ENCODE data around the gene NF2.

NF2 gene

GRCh38 chr22:29615705-29616327 is 12.4 kb downstream of the NF2 start:
- Histone ChIP-seq H2BK15ac (ENCODE audit: low read depth, poor library complexity, severe bottlenecking) (no peak overlapping the region), H2BK12ac (ENCODE audit: low read length in 2 of 2) (no peak overlapping the region)
- 100% methylated on average over 1 of the region's 4 CpGs for WGBS

DNA sequence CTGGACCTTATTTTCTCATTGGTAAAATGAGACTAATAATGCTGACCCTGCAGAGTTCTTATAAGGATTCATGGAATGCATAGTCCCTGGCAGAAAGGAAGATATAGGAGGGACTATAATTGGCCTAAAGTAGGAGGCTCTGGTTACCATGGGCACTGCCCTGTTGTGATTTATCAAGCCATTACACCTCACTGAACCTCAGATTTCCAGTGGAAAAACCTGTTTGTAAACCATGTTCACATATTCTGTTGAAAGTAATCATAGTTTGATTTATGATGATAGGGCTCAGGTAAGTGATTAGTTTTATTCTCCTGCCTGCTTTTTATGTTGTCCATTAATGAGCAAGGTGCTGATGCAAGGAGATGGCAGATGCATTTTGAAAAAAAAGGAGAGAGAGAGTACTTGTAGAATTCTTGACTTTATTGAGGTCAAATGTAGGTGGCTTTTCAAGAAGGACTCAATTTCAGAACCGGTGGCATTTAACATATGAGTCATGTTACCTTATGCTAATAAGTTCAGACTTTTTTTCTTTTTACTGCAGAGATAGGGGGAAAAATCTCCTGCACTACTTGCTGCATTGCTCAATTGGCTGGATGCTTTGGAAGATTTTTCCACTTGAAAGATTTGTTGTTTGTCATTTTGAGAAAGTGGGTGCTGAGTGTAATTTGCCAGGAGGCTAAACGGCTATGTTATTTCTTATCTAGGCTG is 14.6 kb downstream of the NF2 start:
- Histone ChIP-seq H4K91ac (ENCODE audit: low read length) (no peak overlapping the region), H3K4me3 (ENCODE audit: insufficient read depth in 1 of 2, low read depth in 1 of 2, low read length in 2 of 2) (no peak overlapping the region), H3K14ac (ENCODE audit: low read length in 2 of 2) (no peak overlapping the region), H3K9me3 (ENCODE audit: control insufficient read depth, low read length) (no peaks in the 10 kb centered on the region), H3K27me3 (ENCODE audit: control insufficient read depth in 1 of 2, insufficient read depth in 1 of 2, low read length in 2 of 2) (no peaks in the 10 kb centered on the region), H2BK5ac (ENCODE audit: low read depth, low read length, poor library complexity, severe bottlenecking) (no peak overlapping the region), H2BK15ac (ENCODE audit: low read depth, poor library complexity, severe bottlenecking) (no peak overlapping the region), H3K4me2 (ENCODE audit: low read length, poor library complexity, severe bottlenecking) (no peak overlapping the region), H2BK12ac (ENCODE audit: low read length in 2 of 2) (no peak overlapping the region), H3K23ac (ENCODE audit: low read length in 2 of 2) (no peak overlapping the region), H4K8ac (ENCODE audit: low read length) (no peak overlapping the region), H3K4me1 (ENCODE audit: control insufficient read depth, insufficient read depth, low read depth, low read length) (peaks cover 20% of the 10 kb centered on the region), H3K9ac (ENCODE audit: low read length) (no peak overlapping the region), H3K4ac (ENCODE audit: low read depth in 1 of 2, low read length in 2 of 2) (no peak overlapping the region), H2AK5ac (ENCODE audit: low read length, severe bottlenecking) (peak overlapping the region; percentile 75), H3K18ac (ENCODE audit: low read depth in 1 of 2, low read length in 2 of 2) (no peak overlapping the region), H2BK120ac (ENCODE audit: low read depth, low read length) (no peak overlapping the region), H3K27ac (ENCODE audit: low read length, poor library complexity, severe bottlenecking) (peak overlapping the region; percentile 91), H3K79me1 (replicated peaks; ENCODE audit: low read length, poor library complexity, severe bottlenecking) (no peaks in the 10 kb centered on the region), H2AFZ (ENCODE audit: low read depth, low read length) (no peak overlapping the region), H3K36me3 (ENCODE audit: control insufficient read depth in 1 of 2, insufficient read depth in 2 of 2, low read depth in 1 of 2, low read length in 2 of 2) (peaks cover 0 to 12% of the 10 kb centered on the region in 2 experiments)
- peak; percentile 54 for DNase-seq
- WGBS, result no CpG with 5 or more reads among the region's 2 CpGs

More at GRCh38 chr22:29615705-29616327, 12.4 kb downstream of the NF2 start:
- Histone ChIP-seq H3K4me2 (ENCODE audit: low read length, poor library complexity, severe bottlenecking) (no peak overlapping the region), H2BK5ac (ENCODE audit: low read depth, low read length, poor library complexity, severe bottlenecking) (no peak overlapping the region), H3K9ac (ENCODE audit: low read length) (no peak overlapping the region), H3K23ac (ENCODE audit: low read length in 2 of 2) (no peak overlapping the region), H3K14ac (ENCODE audit: low read length in 2 of 2) (no peak overlapping the region), H2AFZ (ENCODE audit: low read depth, low read length) (no peak overlapping the region), H4K91ac (ENCODE audit: low read length) (no peak overlapping the region), H3K9me3 (ENCODE audit: control insufficient read depth, low read length) (peaks cover 4% of the 10 kb centered on the region), H3K27ac (ENCODE audit: low read length, poor library complexity, severe bottlenecking) (no peak overlapping the region), H2AK5ac (ENCODE audit: low read length, severe bottlenecking) (peak overlapping the region; percentile 84), H2BK120ac (ENCODE audit: low read depth, low read length) (no peak overlapping the region), H3K4ac (ENCODE audit: low read depth in 1 of 2, low read length in 2 of 2) (no peak overlapping the region), H3K18ac (ENCODE audit: low read depth in 1 of 2, low read length in 2 of 2) (no peak overlapping the region), H4K8ac (ENCODE audit: low read length) (no peak overlapping the region), H3K36me3 (ENCODE audit: control insufficient read depth in 1 of 2, insufficient read depth in 2 of 2, low read depth in 1 of 2, low read length in 2 of 2) (peaks cover 0 to 12% of the 10 kb centered on the region in 2 experiments), H3K4me3 (ENCODE audit: insufficient read depth in 1 of 2, low read depth in 1 of 2, low read length in 2 of 2) (no peak overlapping the region), H3K4me1 (ENCODE audit: control insufficient read depth, insufficient read depth, low read depth, low read length) (peaks cover 14% of the 10 kb centered on the region), H3K27me3 (ENCODE audit: control insufficient read depth in 1 of 2, insufficient read depth in 1 of 2, low read length in 2 of 2) (no peaks in the 10 kb centered on the region), H3K79me1 (replicated peaks; ENCODE audit: low read length, poor library complexity, severe bottlenecking) (no peaks in the 10 kb centered on the region)
- DNase-seq, result no peak

DNA sequence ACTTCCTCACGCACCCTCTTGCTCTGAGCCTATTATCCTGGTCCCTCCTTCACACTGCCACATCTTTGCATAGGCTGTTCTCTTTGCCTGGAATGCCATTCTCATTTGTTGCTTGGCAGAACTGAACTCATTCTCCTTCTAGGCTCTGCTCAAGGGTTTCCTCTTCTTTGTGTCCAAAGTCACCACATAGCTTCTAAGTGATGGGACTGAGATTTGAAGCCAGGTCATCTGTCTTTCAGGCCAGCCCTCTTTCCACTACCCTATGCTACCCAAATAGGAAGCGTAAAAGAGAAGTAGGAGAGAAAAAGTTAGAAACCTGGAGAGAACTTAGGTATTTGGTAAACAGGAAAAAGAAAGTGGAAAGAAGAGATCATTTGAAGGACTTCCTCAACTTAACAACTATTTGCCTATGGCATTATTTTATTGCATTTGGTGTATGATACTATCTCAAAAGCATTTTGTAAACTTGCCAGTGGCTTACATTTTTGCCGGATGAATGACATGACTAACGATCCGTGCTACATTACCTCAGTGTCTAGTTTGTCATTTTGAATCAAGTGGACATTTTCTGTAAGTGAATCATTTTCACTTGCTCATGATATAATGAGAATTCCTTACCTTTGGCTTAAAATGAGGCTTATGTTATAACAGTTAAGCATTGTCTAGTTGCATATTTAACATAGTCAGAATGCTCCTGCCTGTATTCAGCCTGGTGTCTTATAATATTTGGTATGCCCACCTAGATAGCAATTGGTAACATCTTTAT is 18.5 kb downstream of the NF2 start:
- no peak overlapping the region for H2BK15ac ChIP-seq (ENCODE audit: low read depth, poor library complexity, severe bottlenecking)
- H3K14ac ChIP-seq (ENCODE audit: low read length in 2 of 2), result no peak overlapping the region
- H2BK120ac ChIP-seq (ENCODE audit: low read depth, low read length), result no peak overlapping the region
- peak overlapping the region; percentile 82 for H3K9ac ChIP-seq (ENCODE audit: low read length)
- no peak overlapping the region for H4K91ac ChIP-seq (ENCODE audit: low read length)
- H3K27me3 ChIP-seq (ENCODE audit: control insufficient read depth in 1 of 2, insufficient read depth in 1 of 2, low read length in 2 of 2), result no peaks in the 10 kb centered on the region
- H3K36me3 ChIP-seq (ENCODE audit: control insufficient read depth in 1 of 2, insufficient read depth in 2 of 2, low read depth in 1 of 2, low read length in 2 of 2), result peaks cover 0 to 6% of the 10 kb centered on the region in 2 experiments
- peaks cover 30% of the 10 kb centered on the region for H3K4me1 ChIP-seq (ENCODE audit: control insufficient read depth, insufficient read depth, low read depth, low read length)
- DNase-seq, result peak; percentile 90
- peak overlapping the region; percentile 7 for H3K4me2 ChIP-seq (ENCODE audit: low read length, poor library complexity, severe bottlenecking)
- peak overlapping the region in 1 of 2 experiments; percentile 63 for H3K4me3 ChIP-seq (ENCODE audit: insufficient read depth in 1 of 2, low read depth in 1 of 2, low read length in 2 of 2)
- H2AFZ ChIP-seq (ENCODE audit: low read depth, low read length), result no peak overlapping the region
- peak overlapping the region; percentile 33 for H2BK5ac ChIP-seq (ENCODE audit: low read depth, low read length, poor library complexity, severe bottlenecking)
- no peaks in the 10 kb centered on the region for H3K79me1 ChIP-seq (replicated peaks; ENCODE audit: low read length, poor library complexity, severe bottlenecking)
- H2BK12ac ChIP-seq (ENCODE audit: low read length in 2 of 2), result no peak overlapping the region
- no peaks in the 10 kb centered on the region for H3K9me3 ChIP-seq (ENCODE audit: control insufficient read depth, low read length)
- peak overlapping the region in 1 of 2 experiments; percentile 44 for H3K18ac ChIP-seq (ENCODE audit: low read depth in 1 of 2, low read length in 2 of 2)
- WGBS, result 10% methylated on average over 4 of the region's 5 CpGs
- H3K23ac ChIP-seq (ENCODE audit: low read length in 2 of 2), result no peak overlapping the region
- H4K8ac ChIP-seq (ENCODE audit: low read length), result no peak overlapping the region
- no peak overlapping the region for H3K4ac ChIP-seq (ENCODE audit: low read depth in 1 of 2, low read length in 2 of 2)
- peak overlapping the region; percentile 100 for H3K27ac ChIP-seq (ENCODE audit: low read length, poor library complexity, severe bottlenecking)
- peak overlapping the region; percentile 67 for H2AK5ac ChIP-seq (ENCODE audit: low read length, severe bottlenecking)

- Histone ChIP-seq H2AK5ac (ENCODE audit: low read length, severe bottlenecking) (peak overlapping the region; percentile 79), H2BK12ac (ENCODE audit: low read length in 2 of 2) (peak overlapping the region; percentile 37 to 42), H3K4me2 (ENCODE audit: low read length, poor library complexity, severe bottlenecking) (no peak overlapping the region), H3K4ac (ENCODE audit: low read depth in 1 of 2, low read length in 2 of 2) (peak overlapping the region in 1 of 2 experiments; percentile 44), H3K4me3 (ENCODE audit: insufficient read depth in 1 of 2, low read depth in 1 of 2, low read length in 2 of 2) (no peak overlapping the region), H3K18ac (ENCODE audit: low read depth in 1 of 2, low read length in 2 of 2) (peak overlapping the region in 1 of 2 experiments; percentile 34), H4K8ac (ENCODE audit: low read length) (peak overlapping the region; percentile 76), H3K4me1 (ENCODE audit: control insufficient read depth, insufficient read depth, low read depth, low read length) (peaks cover 31% of the 10 kb centered on the region), H2BK15ac (ENCODE audit: low read depth, poor library complexity, severe bottlenecking) (no peak overlapping the region), H3K9ac (ENCODE audit: low read length) (no peak overlapping the region), H3K9me3 (ENCODE audit: control insufficient read depth, low read length) (no peaks in the 10 kb centered on the region), H3K79me1 (replicated peaks; ENCODE audit: low read length, poor library complexity, severe bottlenecking) (no peaks in the 10 kb centered on the region), H2BK120ac (ENCODE audit: low read depth, low read length) (no peak overlapping the region), H2BK5ac (ENCODE audit: low read depth, low read length, poor library complexity, severe bottlenecking) (peak overlapping the region; percentile 51), H2AFZ (ENCODE audit: low read depth, low read length) (no peak overlapping the region), H3K36me3 (ENCODE audit: control insufficient read depth in 1 of 2, insufficient read depth in 2 of 2, low read depth in 1 of 2, low read length in 2 of 2) (peaks cover 0 to 6% of the 10 kb centered on the region in 2 experiments), H3K27me3 (ENCODE audit: control insufficient read depth in 1 of 2, insufficient read depth in 1 of 2, low read length in 2 of 2) (no peaks in the 10 kb centered on the region), H3K14ac (ENCODE audit: low read length in 2 of 2) (no peak overlapping the region), H4K91ac (ENCODE audit: low read length) (peak overlapping the region; percentile 49), H3K27ac (ENCODE audit: low read length, poor library complexity, severe bottlenecking) (peak overlapping the region; percentile 89), H3K23ac (ENCODE audit: low read length in 2 of 2) (no peak overlapping the region)
- no peak for DNase-seq
- 84% methylated on average over 6 of the region's 6 CpGs for WGBS
These were observed 19.6 kb downstream of the NF2 start for GRCh38 chr22:29623059-29623458.

All from mesenchymal stem cell (in vitro differentiated cells and primary cell).